Esophagus (tissue), 2 donors: ENCODE measurements around the gene AMOTL2. TPM values are rescaled to one million over a fixed set of nuclear protein-coding genes. Genes with fewer than 3 reads are reported as not detected.

Experiments
- H3K27ac ChIP-seq, 2 donors: one replicate each; pipeline ENCODE4 v1.5.1; 2013; ENCODE audit warnings: low read depth in 2 of 2, mild to moderate bottlenecking in 2 of 2, inconsistent platforms in 1 of 2, low read length in 1 of 2, moderate library complexity in 1 of 2
- H3K27me3 ChIP-seq, 2 donors: one replicate each; pipeline ENCODE4 v1.6.1; 2013; ENCODE audit warnings: low read length in 2 of 2, control low read depth in 1 of 2, mild to moderate bottlenecking in 1 of 2; ENCODE audit not compliant: insufficient read depth in 2 of 2, control insufficient read depth in 1 of 2
- H3K36me3 ChIP-seq, 2 donors: one replicate each; pipeline ENCODE4 v1.6.1; 2013; ENCODE audit warnings: low read length in 1 of 2; ENCODE audit not compliant: control insufficient read depth in 2 of 2, insufficient read depth in 2 of 2
- H3K4me1 ChIP-seq, 2 donors: one replicate each; pipeline ENCODE4 v1.6.1; 2013; ENCODE audit warnings: low read length in 1 of 2; ENCODE audit not compliant: control insufficient read depth in 2 of 2, insufficient read depth in 2 of 2
- H3K4me3 ChIP-seq, 2 donors: one replicate each; pipeline ENCODE4 v1.5.1; 2013; ENCODE audit warnings: low read length in 2 of 2, mild to moderate bottlenecking in 2 of 2, low read depth in 1 of 2, moderate library complexity in 1 of 2
- H3K9me3 ChIP-seq, 2 donors: one replicate each; pipeline ENCODE4 v1.6.1; 2013; ENCODE audit warnings: mild to moderate bottlenecking in 2 of 2, low read depth in 1 of 2, low read length in 1 of 2, moderate library complexity in 1 of 2; ENCODE audit not compliant: control insufficient read depth in 2 of 2, insufficient read depth in 1 of 2
- WGBS, 2 donors: extraction: QIAGEN DNeasy Blood & Tissue Kit; methylation state at CpG; one replicate each; pipeline ENCODE4 v1.1.7; 2013; 5-methylcytosine and 5-hydroxymethylcytosine counted together
- polyA plus RNA-seq, 2 donors: library from polyadenylated mRNA; stranded (reverse); fragments of 200-250 nt; gene quantifications; one replicate each; pipeline ENCODE4 v1.2.3, GENCODE V29; 2013
- donor health status: healthy with polysubstance abuse.
- donor health status: Bipolar disorder and iron deficiency.

AMOTL2 gene
- polyA plus RNA-seq, 2 donors: 21.2 to 23.2 TPM

GRCh38 chr3:134395103-134395502 is 20.9 kb upstream of the AMOTL2 start:
- H3K4me1 ChIP-seq: peaks cover 0 to 4% of the 10 kb centered on the region in 2 donors
- H3K27me3 ChIP-seq: no peaks in the 10 kb centered on the region
- H3K4me3 ChIP-seq: no peak overlapping the region
- no peaks in the 10 kb centered on the region for H3K36me3 ChIP-seq
- 88 to 91% methylated on average over 1 of the region's 1 CpG for WGBS, 2 donors
- no peak overlapping the region for H3K27ac ChIP-seq
- no peaks in the 10 kb centered on the region for H3K9me3 ChIP-seq

GRCh38 chr3:134394380-134394779 is 20.1 kb upstream of the AMOTL2 start:
- Histone ChIP-seq H3K9me3 (no peaks in the 10 kb centered on the region), H3K4me3 (no peak overlapping the region), H3K4me1 (peaks cover 0 to 4% of the 10 kb centered on the region in 2 donors), H3K36me3 (no peaks in the 10 kb centered on the region), H3K27me3 (no peaks in the 10 kb centered on the region), H3K27ac (no peak overlapping the region)
- WGBS, 2 donors: 73 to 81% methylated on average over 4 of the region's 4 CpGs

GRCh38 chr3:134393074-134393473 is 18.8 kb upstream of the AMOTL2 start:
- H3K9me3 ChIP-seq: no peaks in the 10 kb centered on the region
- no peaks in the 10 kb centered on the region for H3K27me3 ChIP-seq
- H3K27ac ChIP-seq: no peak overlapping the region
- no peaks in the 10 kb centered on the region for H3K36me3 ChIP-seq
- WGBS, 2 donors: 57 to 72% methylated on average over 2 of the region's 2 CpGs
- no peak overlapping the region for H3K4me3 ChIP-seq
- H3K4me1 ChIP-seq: peaks cover 0 to 4% of the 10 kb centered on the region in 2 donors

- no peak overlapping the region for H3K27ac ChIP-seq
- H3K4me3 ChIP-seq: no peak overlapping the region
- WGBS, 2 donors: 34 to 38% methylated on average over 1 of the region's 1 CpG
- H3K9me3 ChIP-seq: no peaks in the 10 kb centered on the region
- no peaks in the 10 kb centered on the region for H3K36me3 ChIP-seq
- H3K27me3 ChIP-seq: no peaks in the 10 kb centered on the region
- peaks cover 0 to 4% of the 10 kb centered on the region in 2 donors for H3K4me1 ChIP-seq
Observed at GRCh38 chr3:134392336-134392983, 18.2 kb upstream of the AMOTL2 start.

GRCh38 chr3:134389865-134390264 is 15.6 kb upstream of the AMOTL2 start:
- WGBS, 2 donors: 73 to 87% methylated on average over 1 of the region's 1 CpG
- Histone ChIP-seq H3K4me1 (peaks cover 0 to 4% of the 10 kb centered on the region in 2 donors), H3K4me3 (no peak overlapping the region), H3K36me3 (no peaks in the 10 kb centered on the region), H3K27me3 (no peaks in the 10 kb centered on the region), H3K27ac (no peak overlapping the region), H3K9me3 (no peaks in the 10 kb centered on the region)

- Histone ChIP-seq H3K4me3 (no peak overlapping the region), H3K36me3 (no peaks in the 10 kb centered on the region), H3K4me1 (peaks cover 0 to 4% of the 10 kb centered on the region in 2 donors), H3K27me3 (no peaks in the 10 kb centered on the region), H3K27ac (no peak overlapping the region), H3K9me3 (no peaks in the 10 kb centered on the region)
- WGBS, 2 donors: 47 to 55% methylated on average over 10 of the region's 10 CpGs
Observed at GRCh38 chr3:134388788-134389485, 14.7 kb upstream of the AMOTL2 start.

GRCh38 chr3:134388292-134388691 is 14.0 kb upstream of the AMOTL2 start:
- Histone ChIP-seq H3K27me3 (no peaks in the 10 kb centered on the region), H3K36me3 (no peaks in the 10 kb centered on the region), H3K27ac (no peak overlapping the region), H3K4me3 (no peak overlapping the region), H3K4me1 (peaks cover 0 to 4% of the 10 kb centered on the region in 2 donors), H3K9me3 (no peaks in the 10 kb centered on the region)
- WGBS, 2 donors: 41 to 42% methylated on average over 1 of the region's 1 CpG

- no peaks in the 10 kb centered on the region for H3K9me3 ChIP-seq
- H3K27ac ChIP-seq: no peak overlapping the region
- H3K27me3 ChIP-seq: no peaks in the 10 kb centered on the region
- peaks cover under 1% of the 10 kb centered on the region in 2 donors for H3K4me1 ChIP-seq
- H3K4me3 ChIP-seq: no peak overlapping the region
- WGBS, 2 donors: 74 to 89% methylated on average over 3 of the region's 3 CpGs
- H3K36me3 ChIP-seq: no peaks in the 10 kb centered on the region
Observed at GRCh38 chr3:134387293-134387692, 13.0 kb upstream of the AMOTL2 start.

GRCh38 chr3:134384963-134385362 is 10.7 kb upstream of the AMOTL2 start:
- H3K36me3 ChIP-seq: no peaks in the 10 kb centered on the region
- H3K4me1 ChIP-seq: peaks cover 5 to 7% of the 10 kb centered on the region in 2 donors
- no peak overlapping the region for H3K27ac ChIP-seq
- no peaks in the 10 kb centered on the region for H3K27me3 ChIP-seq
- H3K9me3 ChIP-seq: no peaks in the 10 kb centered on the region
- 92 to 96% methylated on average over 7 of the region's 7 CpGs for WGBS, 2 donors
- H3K4me3 ChIP-seq: no peak overlapping the region
